HG03280 (cell line): ENCODE measurements around the gene SMIM22.
A peak's percentile ranks its signal among the peaks of the same experiment; 100 is the strongest.

Experiments used
- ATAC-seq: cut with Tn5 transposase; IDR thresholded peaks from one replicate; pipeline ENCODE4 v1.9.1; 2021; ENCODE audit warnings: mild to moderate bottlenecking, moderate library complexity; ENCODE audit not compliant: unreplicated experiment

SMIM22 gene

DNA sequence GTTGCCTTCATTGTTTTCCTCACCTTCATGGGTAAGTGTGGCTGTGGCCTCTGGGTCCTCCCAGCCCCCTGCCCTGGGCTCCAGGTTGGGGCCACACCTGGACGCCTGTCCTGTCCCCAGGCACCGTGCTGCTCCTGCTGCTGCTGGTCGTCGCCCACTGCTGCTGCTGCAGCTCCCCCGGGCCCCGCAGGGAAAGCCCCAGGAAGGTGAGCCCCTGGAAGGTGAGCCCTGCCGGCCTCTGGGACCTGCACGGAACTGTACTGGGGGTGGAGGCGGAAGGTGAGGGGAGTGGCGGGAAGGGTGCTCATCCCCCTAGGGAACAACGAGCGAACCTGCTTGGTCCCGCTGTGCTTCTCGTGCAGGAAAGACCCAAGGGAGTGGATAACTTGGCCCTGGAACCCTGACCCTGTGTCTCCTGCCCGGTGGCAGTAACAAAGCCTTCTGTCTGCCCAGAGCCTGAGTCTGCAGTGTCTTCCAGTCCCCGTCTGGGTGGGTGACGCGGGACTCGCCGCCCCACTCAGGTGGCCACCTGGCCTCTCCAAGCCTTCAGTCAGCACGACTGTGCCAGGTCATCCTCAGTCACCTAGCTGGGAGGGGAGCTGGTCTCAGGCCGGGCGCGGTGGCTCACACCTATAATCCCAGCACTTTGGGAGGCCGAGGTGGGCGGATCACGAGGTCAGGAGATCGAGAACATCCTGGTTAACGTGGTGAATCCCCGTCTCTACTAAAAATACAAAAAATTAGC is 831 bp downstream of the SMIM22 start:
- no peak for ATAC-seq

DNA sequence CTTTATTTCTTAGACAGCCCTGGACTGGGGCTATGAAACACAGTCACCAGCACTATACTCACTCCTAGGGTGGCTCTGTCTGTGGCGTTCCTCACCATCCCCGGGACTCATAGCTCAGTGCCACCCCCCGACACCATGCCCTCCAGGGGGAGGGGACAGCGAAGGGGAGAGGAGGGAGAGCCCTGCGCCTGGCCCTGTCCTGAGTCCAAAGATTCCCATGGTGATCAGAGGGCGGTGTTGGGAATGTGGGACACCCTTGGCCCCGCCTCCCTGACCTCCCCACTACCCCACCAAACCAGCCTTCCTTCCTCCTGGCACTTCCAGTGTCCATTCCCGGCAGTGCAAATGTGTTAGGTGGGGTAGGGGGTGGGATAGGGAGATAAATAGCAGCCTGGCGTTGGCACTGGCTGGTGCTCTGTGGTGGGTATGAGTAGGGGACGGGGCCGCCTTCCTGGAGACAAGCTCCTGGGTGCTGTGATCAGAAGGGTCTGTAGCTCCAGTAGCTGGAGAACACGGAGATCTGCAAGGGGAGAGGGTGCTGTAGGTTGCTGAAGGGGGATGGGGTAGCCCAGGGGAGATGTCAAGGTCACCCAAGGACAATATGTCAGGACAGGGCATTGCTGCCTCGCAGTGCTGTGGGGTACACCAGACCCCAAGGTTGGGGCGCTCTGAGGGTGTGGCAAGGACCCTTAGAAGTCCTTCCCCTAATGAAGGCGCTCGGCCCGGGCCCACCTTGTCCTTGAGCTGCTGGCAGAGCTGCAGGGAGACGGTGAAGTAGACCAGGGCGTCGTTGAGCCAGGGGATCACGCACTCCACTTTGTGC is 2.0 kb downstream of the SMIM22 start:
- ATAC-seq = no peak

GRCh38 chr16:4797805-4798252 is 2.7 kb downstream of the SMIM22 start:
- ATAC-seq = no peak

- ATAC-seq = no peak
Observed at GRCh38 chr16:4798456-4798855, 3.3 kb downstream of the SMIM22 start.

GRCh38 chr16:4799171-4799855 is 4.1 kb downstream of the SMIM22 start:
- no peak for ATAC-seq

DNA sequence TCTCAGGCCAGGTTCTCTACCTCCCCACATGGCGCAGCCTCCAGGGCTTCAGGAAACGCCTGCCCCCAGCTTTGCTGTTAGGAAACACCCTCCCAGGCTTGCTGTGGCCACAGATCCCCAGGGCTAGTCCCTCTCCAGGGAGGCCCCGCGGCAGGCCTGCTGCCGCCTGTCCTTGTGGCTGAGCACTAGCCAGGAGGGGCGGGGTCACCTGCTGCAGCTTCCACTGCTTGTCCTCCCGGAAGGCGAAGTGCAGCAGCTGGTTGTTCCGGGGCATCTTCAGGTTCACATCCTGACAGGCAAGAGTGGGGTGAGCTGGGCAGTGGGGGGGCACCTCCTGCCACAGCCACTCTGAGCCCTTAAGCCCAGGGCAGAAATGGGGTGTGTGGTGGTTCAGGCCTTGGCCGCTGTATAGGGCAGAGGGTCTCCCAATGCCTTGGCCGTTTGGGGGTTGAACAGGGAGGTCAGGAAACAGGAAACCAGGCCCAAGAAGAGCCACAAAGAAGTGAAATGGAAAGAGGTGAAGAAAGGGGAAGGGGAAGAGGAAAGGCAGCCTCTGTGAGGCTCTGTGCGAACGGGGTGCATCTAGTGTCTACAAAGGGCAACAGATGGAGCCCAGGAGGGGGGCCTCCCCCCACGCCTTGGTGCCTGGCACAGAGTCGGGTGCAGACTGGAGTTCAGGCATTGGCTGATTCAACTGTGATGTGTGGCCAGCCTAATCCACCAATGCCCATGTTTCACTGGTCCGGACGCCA is 5.3 kb downstream of the SMIM22 start:
- no peak for ATAC-seq

DNA sequence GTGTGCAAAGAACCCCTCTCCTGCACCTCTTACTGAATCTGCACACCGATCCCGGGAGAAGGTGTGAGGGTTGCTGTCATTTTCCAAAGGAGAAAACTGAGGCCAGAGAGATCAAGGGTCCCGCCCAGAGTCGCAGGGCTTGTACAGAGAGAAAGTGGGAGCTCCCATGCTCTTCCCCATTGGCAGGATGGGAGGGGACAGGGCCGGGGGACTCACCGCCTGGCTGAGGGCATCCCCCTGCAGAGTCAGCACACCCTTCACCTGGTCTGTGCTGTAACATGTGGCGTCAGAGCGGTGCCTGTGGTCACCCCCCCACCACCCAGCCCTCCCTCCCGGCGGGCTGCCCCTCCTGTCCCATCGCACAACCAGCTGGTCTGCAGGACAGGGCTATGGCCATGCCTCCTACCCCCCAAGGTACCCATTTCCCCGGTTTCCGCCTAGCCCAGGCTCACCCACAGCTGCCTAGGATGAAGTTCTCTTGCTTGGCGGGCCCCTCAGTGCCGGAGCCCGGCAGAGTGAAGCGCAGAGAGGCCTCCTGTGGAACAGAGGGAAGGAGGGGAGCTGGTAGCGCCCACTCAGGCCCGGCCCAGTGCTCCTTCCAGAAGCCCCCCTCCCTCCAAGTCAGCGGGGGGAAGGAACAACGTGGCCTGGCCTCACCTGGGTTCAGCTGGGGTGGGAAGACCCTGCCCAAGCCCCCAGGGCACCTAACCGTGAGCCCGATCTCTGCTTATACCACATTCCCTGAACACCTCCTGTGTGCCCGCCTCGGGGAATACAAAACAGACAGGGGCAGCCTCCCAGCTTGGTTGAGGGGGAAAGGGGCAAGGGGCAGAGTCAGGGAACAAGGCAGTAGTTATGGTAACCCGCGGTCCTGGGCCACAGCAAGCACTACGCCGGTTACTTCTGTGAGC is 6.1 kb downstream of the SMIM22 start:
- ATAC-seq = no peak

DNA sequence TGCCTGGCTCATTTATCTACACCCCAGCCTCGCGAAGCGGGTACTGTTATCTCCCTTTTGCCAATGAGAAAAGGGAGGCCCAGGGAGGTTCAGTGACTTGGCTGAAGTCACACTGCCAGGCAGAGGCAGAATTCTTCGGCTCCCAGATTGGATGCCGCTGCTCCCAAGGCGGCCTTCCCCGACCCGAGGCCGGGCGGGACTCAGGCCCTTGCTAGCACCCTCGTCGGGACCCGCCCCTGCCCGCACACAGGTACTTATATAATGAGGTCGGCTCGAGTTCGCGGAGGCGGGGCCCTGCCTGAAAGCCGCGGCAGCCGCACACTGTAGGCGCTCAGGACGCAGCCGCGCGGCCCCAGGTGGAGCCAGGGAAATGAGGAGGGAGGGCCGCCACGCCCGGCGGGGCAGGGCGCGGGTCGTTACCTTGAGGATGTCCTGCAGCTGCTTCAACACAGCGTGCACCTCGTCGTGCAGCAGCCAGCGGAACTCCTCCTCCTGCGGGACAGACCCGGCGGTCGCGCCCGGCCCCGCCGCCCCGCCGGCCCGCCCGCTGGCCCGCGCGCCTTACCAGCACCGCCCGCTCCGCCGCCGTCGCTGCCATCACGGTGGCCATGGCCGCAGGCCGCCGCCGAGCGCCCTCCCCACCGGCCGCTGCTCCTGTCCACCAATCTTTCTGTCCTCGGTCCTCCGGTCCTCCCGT is 6.9 kb downstream of the SMIM22 start, which contains the start of gene ROGDI:
TSS of gene ROGDI (minus strand) at position 672 of the 697 bp plus-strand sequence. CDS start at position 610, 62 bp downstream.
- peak; percentile 59 for ATAC-seq

- ATAC-seq = peak; percentile 89
Observed at GRCh38 chr16:4802659-4803287, 7.6 kb downstream of the SMIM22 start.

DNA sequence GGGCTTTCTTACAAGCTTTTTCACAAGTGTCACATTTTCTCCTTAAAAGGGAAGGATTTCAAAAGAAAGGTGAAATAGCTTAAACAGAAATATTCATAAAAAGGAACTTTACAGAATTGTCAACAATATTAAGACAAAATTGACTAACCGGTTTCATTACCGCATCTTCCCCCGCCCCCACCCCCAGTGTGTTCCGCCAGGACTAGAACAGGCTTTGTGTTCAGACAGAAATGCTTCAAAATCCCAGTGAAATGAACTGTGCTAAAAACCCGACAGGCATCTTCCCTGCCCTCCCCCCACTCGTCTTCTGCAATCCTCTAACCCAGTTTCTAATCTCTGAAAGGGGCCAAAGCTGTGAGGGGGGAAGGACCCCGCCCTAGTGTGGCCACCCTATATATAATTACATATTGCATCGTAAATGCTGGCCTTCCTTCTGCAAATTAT is 8.3 kb downstream of the SMIM22 start:
- no peak for ATAC-seq

GRCh38 chr16:4803898-4804762 is 9.0 kb downstream of the SMIM22 start:
- no peak for ATAC-seq

DNA sequence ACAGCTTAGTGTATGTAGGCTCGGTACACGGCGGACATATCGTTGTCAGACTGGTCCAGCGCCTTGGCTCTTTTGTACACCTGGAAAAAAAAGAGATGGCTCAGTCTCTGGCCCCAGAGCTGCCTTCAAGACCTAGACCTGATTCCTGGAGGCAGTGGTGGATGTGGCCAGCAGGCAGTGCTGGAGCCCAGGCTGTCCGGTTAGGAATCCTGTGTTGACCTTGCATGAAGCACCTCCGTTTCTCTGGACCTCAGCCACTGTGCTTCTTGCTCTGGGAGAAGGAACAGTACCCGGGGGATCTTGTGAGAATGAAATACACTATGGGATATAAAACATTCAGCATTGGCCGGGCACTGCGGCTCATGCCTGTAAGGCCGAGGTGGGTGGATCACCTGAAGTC is 10.1 kb downstream of the SMIM22 start:
- ATAC-seq = no peak

- ATAC-seq = no peak
Observed at GRCh38 chr16:4806280-4806679, 11.1 kb downstream of the SMIM22 start.

DNA sequence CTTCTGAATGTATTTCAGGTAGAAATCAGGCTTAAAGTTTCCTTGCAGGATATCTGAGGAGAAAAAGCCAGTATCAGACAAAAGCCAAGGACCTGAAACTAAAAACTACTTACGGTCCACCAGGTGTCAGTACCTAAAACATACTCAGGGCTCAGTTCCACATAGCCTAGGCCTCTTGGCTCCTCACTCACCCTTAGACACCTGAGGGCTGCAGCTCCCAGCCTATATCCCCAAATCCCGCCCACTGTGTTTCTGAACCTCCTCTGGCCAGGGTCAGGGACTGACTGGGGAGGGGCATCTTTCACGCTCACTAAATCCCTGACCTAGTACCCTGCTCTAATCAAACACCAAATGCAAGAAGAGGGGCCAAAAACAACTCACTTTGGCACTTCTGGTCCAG is 16.1 kb downstream of the SMIM22 start:
- ATAC-seq = no peak

- no peak for ATAC-seq
Observed at GRCh38 chr16:4811773-4812172, 16.6 kb downstream of the SMIM22 start.

DNA sequence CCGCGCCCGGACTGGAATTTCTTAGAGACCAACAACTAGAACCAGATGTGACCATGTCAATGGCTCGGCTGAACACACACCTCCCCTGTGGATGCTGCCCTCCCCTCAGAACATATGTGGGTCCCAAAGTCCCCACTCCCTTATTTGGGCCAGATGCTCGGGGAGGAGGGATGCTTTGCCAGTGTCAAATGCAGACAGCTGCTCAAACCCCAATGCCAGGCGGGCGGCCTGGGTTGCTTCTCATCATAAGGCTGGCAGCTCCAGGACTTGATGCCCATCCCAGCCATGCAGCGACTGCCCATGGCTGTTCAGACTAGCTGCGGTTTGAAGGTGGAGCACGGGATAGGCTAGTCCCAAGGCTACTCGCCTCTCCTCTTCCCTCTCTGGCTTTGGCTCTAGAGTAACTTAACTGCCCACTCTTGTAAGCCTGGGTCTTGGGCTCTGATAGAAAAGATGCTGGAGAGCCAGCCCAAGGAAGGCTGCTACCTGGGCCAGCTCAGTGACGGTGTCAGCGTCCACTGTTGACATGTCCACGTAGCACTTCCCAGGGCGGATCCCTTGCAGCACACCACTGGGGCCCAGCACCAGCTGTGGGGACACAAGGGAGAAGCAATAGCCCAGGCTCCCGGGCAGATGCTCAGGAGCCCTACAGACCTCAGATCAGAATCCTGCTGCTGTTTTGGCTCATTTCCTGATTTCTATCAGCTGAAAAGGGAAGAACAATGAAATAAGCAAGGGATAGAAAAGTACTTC is 18.3 kb downstream of the SMIM22 start:
- ATAC-seq = no peak

GRCh38 chr16:4814046-4814445 is 18.9 kb downstream of the SMIM22 start:
- no peak for ATAC-seq
